GM19043 (cell line): ENCODE results near the gene PON2.

Experiments
- ATAC-seq: cut with Tn5 transposase; IDR thresholded peaks from one replicate; pipeline ENCODE4 v1.9.1; 2021; ENCODE audit warnings: low read depth; ENCODE audit not compliant: unreplicated experiment

The PON2 gene

GRCh38 chr7:95446618-95447017, 11.8 kb upstream of the PON2 start:
- ATAC-seq: no peak

- no peak for ATAC-seq
Observed at GRCh38 chr7:95444796-95445195, 10.0 kb upstream of the PON2 start.

- ATAC-seq: no peak
Observed at GRCh38 chr7:95441042-95441823, 6.4 kb upstream of the PON2 start.

GRCh38 chr7:95440394-95441038, 5.7 kb upstream of the PON2 start:
- no peak for ATAC-seq

GRCh38 chr7:95436407-95436806, 1.6 kb upstream of the PON2 start:
- ATAC-seq: no peak

GRCh38 chr7:95435422-95435780, 573 bp upstream of the PON2 start:
- ATAC-seq: no peak

- no peak for ATAC-seq
Observed at GRCh38 chr7:95433952-95434556, 774 bp downstream of the PON2 start.

GRCh38 chr7:95433129-95433528, 1.7 kb downstream of the PON2 start:
- ATAC-seq: no peak

- no peak for ATAC-seq
Observed at GRCh38 chr7:95432606-95433005, 2.2 kb downstream of the PON2 start.

GRCh38 chr7:95430864-95431263, 4.0 kb downstream of the PON2 start:
- ATAC-seq: no peak

- ATAC-seq: no peak
Observed at GRCh38 chr7:95429241-95429990, 5.4 kb downstream of the PON2 start.

- ATAC-seq: no peak
Observed at GRCh38 chr7:95427914-95428516, 6.8 kb downstream of the PON2 start.

GRCh38 chr7:95427166-95427565, 7.7 kb downstream of the PON2 start:
- no peak for ATAC-seq

GRCh38 chr7:95425694-95426093, 9.1 kb downstream of the PON2 start:
- no peak for ATAC-seq

GRCh38 chr7:95424716-95425115, 10.1 kb downstream of the PON2 start:
- ATAC-seq: no peak

GRCh38 chr7:95421847-95422444, 12.9 kb downstream of the PON2 start:
- no peak for ATAC-seq

- ATAC-seq: no peak
Observed at GRCh38 chr7:95421000-95421846, 13.6 kb downstream of the PON2 start.

GRCh38 chr7:95412075-95412474, 22.8 kb downstream of the PON2 start:
- no peak for ATAC-seq

GRCh38 chr7:95411666-95412065, 23.2 kb downstream of the PON2 start:
- ATAC-seq: no peak

- ATAC-seq: no peak
Observed at GRCh38 chr7:95411036-95411435, 23.8 kb downstream of the PON2 start.
